A673 (cell line): Measurements from ENCODE around the gene AQP5. TPM values are rescaled to one million over a fixed set of nuclear protein-coding genes. Genes with fewer than 3 reads are reported as not detected.

Experiments used
- BruUV-seq: library from RNA; stranded (reverse); fragments of 400-500 nt; replicated peaks from 2 replicates; lab custom pipeline; 2021; lab: Mats Ljungman, UMichigan
- CTCF ChIA-PET: fragments of 300-600 bp; sonication (Branson Sonifier 250); formaldehyde crosslinking; loops from one replicate; lab custom pipeline; 2022; ENCODE audit warnings: antibody characterized with exemption; lab: Charles Lee
- POLR2A ChIA-PET: fragments of 300-600 bp; sonication (Branson Sonifier 250); formaldehyde crosslinking; loops from one replicate; lab custom pipeline; 2022; ENCODE audit warnings: antibody characterized with exemption; ENCODE audit not compliant: low non-redundant PET; lab: Charles Lee
- DNase-seq: peaks from one replicate; pipeline ENCODE4 v3.0.0-alpha.2; 2015; ENCODE audit warnings: low spot score
- H3K27ac ChIP-seq: fragments of 200-600 bp; sonication (generic); 2 replicates; pipeline ENCODE4 v1.5.1; 2016; ENCODE audit warnings: mixed run types, low read depth, mild to moderate bottlenecking, mixed read lengths, antibody characterized with exemption, low read length; ENCODE audit not compliant: poor library complexity, severe bottlenecking
- H3K27me3 ChIP-seq: fragments of 200-600 bp; sonication (generic); replicated peaks from 2 replicates; pipeline ENCODE4 v1.6.1; 2017; ENCODE audit warnings: mixed run types, low read depth, mild to moderate bottlenecking, mixed read lengths, antibody characterized with exemption, low read length; ENCODE audit not compliant: insufficient read depth, poor library complexity
- H3K36me3 ChIP-seq: fragments of 200-600 bp; sonication (generic); 2 replicates; pipeline ENCODE4 v1.6.1; 2016; ENCODE audit warnings: mixed run types, mild to moderate bottlenecking, mixed read lengths, antibody characterized with exemption, low read length; ENCODE audit not compliant: insufficient read depth, poor library complexity, severe bottlenecking
- H3K4me1 ChIP-seq: fragments of 200-600 bp; sonication (generic); 2 replicates; pipeline ENCODE4 v1.6.1; 2017; ENCODE audit warnings: mixed run types, mild to moderate bottlenecking, mixed read lengths, antibody characterized with exemption, low read length; ENCODE audit not compliant: insufficient read depth, poor library complexity, severe bottlenecking
- H3K4me3 ChIP-seq: fragments of 200-600 bp; sonication (generic); 2 replicates; pipeline ENCODE4 v1.5.1; 2016; ENCODE audit warnings: low read depth, mixed run types, mild to moderate bottlenecking, mixed read lengths, low read length; ENCODE audit not compliant: poor library complexity, severe bottlenecking
- H3K9me3 ChIP-seq: fragments of 200-600 bp; sonication (generic); 2 replicates; pipeline ENCODE4 v1.6.1; 2016; ENCODE audit warnings: mixed run types, low read depth, mild to moderate bottlenecking, mixed read lengths, antibody characterized with exemption, low read length; ENCODE audit not compliant: poor library complexity, severe bottlenecking
- CTCF ChIP-seq: fragments of 300-800, 200-600 bp; sonication (generic); conservative IDR thresholded peaks from 2 replicates; pipeline ENCODE4 v1.5.1; 2017; ENCODE audit warnings: low read depth, mild to moderate bottlenecking, antibody characterized with exemption, low read length, moderate library complexity, mixed read lengths
- EZH2 ChIP-seq: fragments of 200-600 bp; sonication (generic); IDR thresholded peaks from 2 replicates; pipeline ENCODE4 v1.6.1; 2017; ENCODE audit warnings: borderline replicate concordance, low read depth, mild to moderate bottlenecking, mixed read lengths, antibody characterized with exemption, low read length; ENCODE audit not compliant: poor library complexity, severe bottlenecking
- intact Hi-C: fragments of 100-400 bp; cut with micrococcal nuclease; formaldehyde crosslinking; loops from one replicate; pipeline ENCODE4 v1.10.0; 2022; ENCODE audit not compliant: unreplicated experiment
- total RNA-seq: library from RNA; stranded (reverse); gene quantifications from 2 replicates; pipeline ENCODE4 v1.2.3, GENCODE V29; 2021

The AQP5 gene
- total RNA-seq, 1 experiment from 2014 or later: not detected

DNA sequence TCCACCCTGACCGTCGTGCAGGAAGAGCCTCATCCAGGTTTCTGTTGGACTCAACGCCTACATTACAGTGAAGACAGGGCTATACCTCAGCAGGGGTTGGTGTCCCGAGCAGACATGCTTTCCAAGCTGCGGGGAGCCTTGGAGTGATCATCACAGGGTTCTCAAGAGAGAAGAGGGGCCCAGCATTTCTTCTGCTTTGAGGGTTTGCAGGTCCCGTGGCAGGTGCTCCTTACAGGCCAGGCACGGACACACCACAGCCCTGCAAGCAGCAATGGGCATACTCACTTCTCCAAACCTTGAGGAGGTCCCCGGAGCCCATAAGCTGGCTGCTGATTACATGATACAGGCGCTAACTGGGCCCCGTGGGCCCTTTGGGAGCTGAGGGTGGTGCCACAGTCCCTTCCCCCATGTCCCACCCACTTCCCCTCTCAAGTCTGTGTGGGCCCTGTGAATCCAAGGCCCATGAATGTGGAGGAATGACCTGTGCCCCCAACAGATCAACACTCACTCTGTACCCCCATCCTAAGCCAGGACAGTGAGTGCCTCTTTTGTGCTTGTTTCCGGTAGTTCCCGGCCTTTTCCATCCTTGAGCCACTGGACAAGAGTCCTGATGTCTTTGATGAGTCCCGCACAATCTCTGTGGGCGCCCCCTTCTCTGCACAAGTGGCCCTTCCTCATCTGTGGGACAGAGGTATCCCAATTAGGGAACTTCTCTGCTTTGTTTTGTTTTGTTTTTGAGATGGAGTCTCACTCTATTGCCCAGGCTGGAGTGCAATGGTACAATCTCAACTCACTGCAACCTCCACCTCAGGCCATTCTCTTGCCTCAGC lies 10.0 kb upstream of the AQP5 start:
- ChIA-PET POLR2A (no interaction called here), CTCF (no interaction called here)
- Histone ChIP-seq H3K4me3 (no peak overlapping the region), H3K27ac (no peak overlapping the region), H3K27me3 (peaks cover 11% of the 10 kb centered on the region), H3K9me3 (no peaks in the 10 kb centered on the region), H3K4me1 (no peaks in the 10 kb centered on the region), H3K36me3 (no peaks in the 10 kb centered on the region)
- no peak for DNase-seq
- intact Hi-C loops: no loop called here
- no peak for TF ChIP-seq EZH2
- TF ChIP-seq CTCF: no peak
- BruUV-seq: no TSS peak

DNA sequence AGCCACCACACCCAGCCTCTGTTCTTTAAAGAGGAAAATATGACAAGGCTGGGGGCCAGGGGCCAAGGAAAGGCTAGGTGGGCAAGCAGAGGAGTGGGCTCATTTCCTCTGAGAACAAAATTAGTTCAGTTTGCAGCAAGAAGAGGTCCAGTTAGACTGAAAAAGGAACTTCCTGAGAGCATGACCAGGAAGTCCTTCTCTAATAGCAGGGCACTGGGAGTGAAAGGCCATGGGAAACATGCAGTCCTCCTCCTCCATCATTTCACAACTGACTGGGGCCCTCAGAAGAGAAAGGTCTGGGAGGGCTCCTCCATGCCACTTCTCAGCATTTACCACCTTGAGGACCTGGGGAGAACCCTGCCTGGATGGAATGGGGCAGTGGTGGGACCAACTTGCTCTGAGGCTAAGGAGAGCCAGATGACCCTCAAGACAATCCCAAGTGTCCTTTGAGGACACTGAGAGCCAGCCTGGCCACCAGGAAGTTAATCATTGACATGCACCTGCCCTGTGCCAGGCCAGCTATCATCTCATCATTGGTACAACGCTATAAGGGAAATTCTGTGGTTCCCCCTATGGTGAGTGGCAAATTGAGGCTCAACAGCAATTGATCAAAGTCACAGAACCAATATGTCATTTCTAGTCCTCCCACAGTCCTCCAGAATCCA lies 9.1 kb upstream of the AQP5 start:
- ChIA-PET CTCF (no interaction called here), POLR2A (no interaction called here)
- intact Hi-C loops: no loop called here
- Histone ChIP-seq H3K27me3 (peaks cover 11% of the 10 kb centered on the region), H3K36me3 (no peaks in the 10 kb centered on the region), H3K27ac (no peak overlapping the region), H3K4me3 (no peak overlapping the region), H3K9me3 (no peaks in the 10 kb centered on the region), H3K4me1 (no peaks in the 10 kb centered on the region)
- DNase-seq: no peak
- no TSS peak for BruUV-seq
- no peak for TF ChIP-seq EZH2
- no peak for TF ChIP-seq CTCF

DNA sequence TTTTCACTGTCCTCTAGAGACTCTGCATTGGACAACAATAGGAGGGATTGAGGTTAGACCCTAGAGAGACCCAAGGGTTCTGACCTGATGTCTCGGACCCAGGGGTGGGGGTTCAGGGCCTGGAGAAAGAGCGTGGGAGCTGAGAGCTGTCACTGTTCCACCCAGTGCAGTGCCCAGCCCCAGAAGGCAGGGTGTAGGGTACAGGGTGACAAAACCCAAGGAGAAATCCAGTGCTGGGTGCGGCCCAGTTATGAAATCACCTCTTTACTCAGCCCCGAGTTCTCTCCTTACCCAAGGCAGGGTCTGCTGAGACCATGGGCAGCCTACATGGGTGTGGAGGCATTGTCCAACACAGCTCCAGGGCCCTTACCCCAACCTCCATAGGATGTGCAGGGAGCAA lies 8.5 kb upstream of the AQP5 start:
- CTCF ChIA-PET: interaction anchor here (1.4 kb wide), 1 partner anchor 8 kb away, joined by 5 read pairs; no protein-coding TSS in a partner anchor
- Histone ChIP-seq H3K27me3 (peaks cover 17% of the 10 kb centered on the region), H3K36me3 (no peaks in the 10 kb centered on the region), H3K4me3 (no peak overlapping the region), H3K9me3 (no peaks in the 10 kb centered on the region), H3K4me1 (no peaks in the 10 kb centered on the region), H3K27ac (no peak overlapping the region)
- no TSS peak for BruUV-seq
- TF ChIP-seq CTCF (no peak), EZH2 (no peak)
- POLR2A ChIA-PET: no interaction called here
- DNase-seq: no peak
- intact Hi-C loops: no loop called here
